ENCODE data around the gene MED6. TPM values are rescaled to one million over a fixed set of nuclear protein-coding genes. Genes with fewer than 3 reads are reported as not detected.

MED6 gene, protein sequence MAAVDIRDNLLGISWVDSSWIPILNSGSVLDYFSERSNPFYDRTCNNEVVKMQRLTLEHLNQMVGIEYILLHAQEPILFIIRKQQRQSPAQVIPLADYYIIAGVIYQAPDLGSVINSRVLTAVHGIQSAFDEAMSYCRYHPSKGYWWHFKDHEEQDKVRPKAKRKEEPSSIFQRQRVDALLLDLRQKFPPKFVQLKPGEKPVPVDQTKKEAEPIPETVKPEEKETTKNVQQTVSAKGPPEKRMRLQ
- total RNA-seq, result 93.9 TPM

GRCh38 chr14:70600382-70601157 lies at the start of gene MED6:
TSS of gene MED6 (minus strand) at chr14:70600655. CDS start at chr14:70600637, 18 bp downstream.

GRCh38 chr14:70641548-70642302 lies 41.3 kb upstream of the MED6 start, which contains the start of gene TTC9:
TSS of gene TTC9 (plus strand) at chr14:70641916. CDS start at chr14:70642130, 214 bp downstream.

DNA sequence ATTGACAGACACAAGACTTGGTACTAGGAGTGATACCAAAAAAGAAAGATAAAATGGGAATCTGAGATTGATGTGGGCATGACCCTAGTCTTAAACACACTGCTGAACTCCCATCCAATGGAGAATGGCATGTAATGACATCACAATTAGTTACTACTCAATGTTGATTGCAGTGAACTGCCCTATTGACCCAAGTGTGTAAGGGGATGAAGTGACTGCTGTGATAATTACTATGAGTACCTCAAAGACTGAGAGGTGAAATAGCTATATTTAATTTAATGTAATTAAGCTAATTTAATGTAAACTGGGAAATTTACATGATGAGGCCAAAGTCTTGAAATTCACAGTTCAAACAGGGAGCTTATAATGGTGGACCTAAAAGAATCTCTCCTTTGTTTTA lies 65.6 kb downstream of the MED6 start, which contains the start of gene ADAM20:
Gene ADAM20 (minus strand): TSS at position 101 of the 400 bp plus-strand sequence. CDS start 10,247 bp downstream, outside the sequence.

Other genes starting within 250 kb of the MED6 start
- 33.7 TPM for gene COX16, start 241.0 kb downstream of the MED6 start, total RNA-seq
- 33.1 TPM for gene SYNJ2BP, start 183.6 kb downstream of the MED6 start, total RNA-seq
- gene ADAM21, start 148.5 kb downstream of the MED6 start, total RNA-seq, result not detected
- gene ADAM20, start 65.7 kb downstream of the MED6 start, total RNA-seq, result 4.0 TPM
- gene TTC9, start 41.3 kb upstream of the MED6 start, total RNA-seq, result 8.9 TPM
- gene MAP3K9, start 208.9 kb upstream of the MED6 start, total RNA-seq, result 9.7 TPM

All from camera-type eye (tissue), 1 donor.